Breast epithelium (tissue), 3 donors: Measurements from ENCODE around the gene EXD2.

Source experiments
- CTCF ChIP-seq, 3 donors: fragments of 450-650 bp; IDR thresholded peaks; one replicate each; pipeline ENCODE4 v1.5.1; 2016 to 2017; ENCODE audit warnings: antibody characterized with exemption in 3 of 3, mild to moderate bottlenecking in 3 of 3, moderate library complexity in 3 of 3
- POLR2A ChIP-seq: fragments of 450-650 bp; IDR thresholded peaks from one replicate; pipeline ENCODE4 v1.6.1; 2016; ENCODE audit warnings: antibody characterized with exemption, mild to moderate bottlenecking, moderate library complexity

GRCh38 chr14:69246331-69246730 lies 55.0 kb downstream of the EXD2 start:
- TF ChIP-seq CTCF (IDR thresholded peaks at IDR 0.05) (no peak), POLR2A (no peak)
